GM19239 (cell line): Measurements from ENCODE around the gene ADAMTS15.
A peak's percentile ranks its signal among the peaks of the same experiment; 100 is the strongest.
"Not testable (repeated sequence)": the region's sequence is repeated elsewhere in the genome, so short reads cannot be mapped to it uniquely, and the experiment has no call there.

Source experiments
- DNase-seq: peaks from one replicate; pipeline ENCODE4 v3.0.0; 2011; ENCODE audit warnings: low spot score; ENCODE audit not compliant: insufficient read length
- FAIRE-seq: peaks from 2 replicates; lab custom pipeline; 2011; peaks lifted over from hg19 to GRCh38; lab: Jason Lieb, UNC

ADAMTS15 gene

GRCh38 chr11:130434521-130435223 lies 13.8 kb upstream of the ADAMTS15 start:
- peak; percentile 62 for DNase-seq
- FAIRE-seq = peak; percentile 98

GRCh38 chr11:130435671-130436070 lies 12.8 kb upstream of the ADAMTS15 start:
- FAIRE-seq (no peak), DNase-seq (no peak)

- DNase-seq (no peak), FAIRE-seq (no peak)
These were observed 12.3 kb upstream of the ADAMTS15 start for GRCh38 chr11:130436171-130436570.

- FAIRE-seq = no peak
- DNase-seq = no peak
These were observed 10.6 kb upstream of the ADAMTS15 start for GRCh38 chr11:130437848-130438247.

- not testable (repeated sequence) for DNase-seq, FAIRE-seq
These were observed 9.9 kb upstream of the ADAMTS15 start for GRCh38 chr11:130438401-130439159.

- DNase-seq (no peak), FAIRE-seq (no peak)
These were observed 9.3 kb upstream of the ADAMTS15 start for GRCh38 chr11:130439160-130439519.

GRCh38 chr11:130439876-130440275 lies 8.6 kb upstream of the ADAMTS15 start:
- FAIRE-seq (no peak), DNase-seq (no peak)

- DNase-seq = no peak
- FAIRE-seq = no peak
These were observed 6.7 kb upstream of the ADAMTS15 start for GRCh38 chr11:130441719-130442118.

- FAIRE-seq (no peak), DNase-seq (no peak)
These were observed 5.7 kb upstream of the ADAMTS15 start for GRCh38 chr11:130442737-130443136.

GRCh38 chr11:130445788-130446187 lies 2.7 kb upstream of the ADAMTS15 start:
- DNase-seq (no peak), FAIRE-seq (no peak)

- no peak for DNase-seq
- no peak for FAIRE-seq
These were observed 418 bp upstream of the ADAMTS15 start for GRCh38 chr11:130448039-130448415.

GRCh38 chr11:130449310-130449990 lies 1.0 kb downstream of the ADAMTS15 start:
- FAIRE-seq (no peak), DNase-seq (no peak)

- no peak for FAIRE-seq
These were observed 1.7 kb downstream of the ADAMTS15 start for GRCh38 chr11:130449996-130450769.

GRCh38 chr11:130451231-130452019 lies 3.0 kb downstream of the ADAMTS15 start:
- DNase-seq = no peak
- no peak for FAIRE-seq

More at GRCh38 chr11:130449996-130450769, 1.7 kb downstream of the ADAMTS15 start:
- DNase-seq = no peak

GRCh38 chr11:130452176-130452575 lies 3.7 kb downstream of the ADAMTS15 start:
- FAIRE-seq (no peak), DNase-seq (no peak)

GRCh38 chr11:130452940-130453339 lies 4.5 kb downstream of the ADAMTS15 start:
- no peak for FAIRE-seq

GRCh38 chr11:130454491-130455252 lies 6.2 kb downstream of the ADAMTS15 start:
- FAIRE-seq = no peak
- DNase-seq = no peak

More at GRCh38 chr11:130452940-130453339, 4.5 kb downstream of the ADAMTS15 start:
- DNase-seq = no peak

- DNase-seq (no peak), FAIRE-seq (no peak)
These were observed 7.2 kb downstream of the ADAMTS15 start for GRCh38 chr11:130455483-130456127.
